ENCODE measurements around the gene SUGCT.

Gene SUGCT

DNA sequence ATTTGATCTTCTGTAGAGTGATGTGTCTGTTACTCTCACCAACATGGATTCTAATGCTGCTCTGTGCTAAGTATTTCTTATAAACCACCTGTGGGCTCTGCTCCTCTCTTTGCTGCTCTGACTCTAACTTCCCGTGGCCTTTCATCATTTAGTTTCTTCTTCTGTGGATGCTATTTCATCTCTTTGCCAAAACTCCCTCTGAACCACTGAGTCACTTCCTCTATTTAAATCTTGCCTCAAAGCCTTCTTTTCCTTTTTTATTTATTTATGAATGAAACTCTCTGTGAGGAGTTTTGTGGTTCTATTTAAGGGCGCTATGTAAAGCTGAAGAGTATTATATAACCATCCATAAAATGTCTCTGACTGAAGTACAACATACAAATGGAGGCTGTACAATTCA is 538.5 kb downstream of the SUGCT start:
- TF ChIP-seq, protein P1, sequence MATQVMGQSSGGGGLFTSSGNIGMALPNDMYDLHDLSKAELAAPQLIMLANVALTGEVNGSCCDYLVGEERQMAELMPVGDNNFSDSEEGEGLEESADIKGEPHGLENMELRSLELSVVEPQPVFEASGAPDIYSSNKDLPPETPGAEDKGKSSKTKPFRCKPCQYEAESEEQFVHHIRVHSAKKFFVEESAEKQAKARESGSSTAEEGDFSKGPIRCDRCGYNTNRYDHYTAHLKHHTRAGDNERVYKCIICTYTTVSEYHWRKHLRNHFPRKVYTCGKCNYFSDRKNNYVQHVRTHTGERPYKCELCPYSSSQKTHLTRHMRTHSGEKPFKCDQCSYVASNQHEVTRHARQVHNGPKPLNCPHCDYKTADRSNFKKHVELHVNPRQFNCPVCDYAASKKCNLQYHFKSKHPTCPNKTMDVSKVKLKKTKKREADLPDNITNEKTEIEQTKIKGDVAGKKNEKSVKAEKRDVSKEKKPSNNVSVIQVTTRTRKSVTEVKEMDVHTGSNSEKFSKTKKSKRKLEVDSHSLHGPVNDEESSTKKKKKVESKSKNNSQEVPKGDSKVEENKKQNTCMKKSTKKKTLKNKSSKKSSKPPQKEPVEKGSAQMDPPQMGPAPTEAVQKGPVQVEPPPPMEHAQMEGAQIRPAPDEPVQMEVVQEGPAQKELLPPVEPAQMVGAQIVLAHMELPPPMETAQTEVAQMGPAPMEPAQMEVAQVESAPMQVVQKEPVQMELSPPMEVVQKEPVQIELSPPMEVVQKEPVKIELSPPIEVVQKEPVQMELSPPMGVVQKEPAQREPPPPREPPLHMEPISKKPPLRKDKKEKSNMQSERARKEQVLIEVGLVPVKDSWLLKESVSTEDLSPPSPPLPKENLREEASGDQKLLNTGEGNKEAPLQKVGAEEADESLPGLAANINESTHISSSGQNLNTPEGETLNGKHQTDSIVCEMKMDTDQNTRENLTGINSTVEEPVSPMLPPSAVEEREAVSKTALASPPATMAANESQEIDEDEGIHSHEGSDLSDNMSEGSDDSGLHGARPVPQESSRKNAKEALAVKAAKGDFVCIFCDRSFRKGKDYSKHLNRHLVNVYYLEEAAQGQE (IDR thresholded peaks at IDR 0.05; ENCODE audit: insufficient read depth in 1 of 2, low read depth in 2 of 2, low read length in 2 of 2) = no peak
- no peak for TF ChIP-seq POLR2AphosphoS5 (IDR thresholded peaks at IDR 0.05; ENCODE audit: low read depth, low read length)
- no peak for TF ChIP-seq SIN3A (IDR thresholded peaks at IDR 0.05; ENCODE audit: borderline replicate concordance, insufficient read depth, low read length)
- TF ChIP-seq FOXP2 (optimal IDR thresholded peaks at IDR 0.05; ENCODE audit: borderline replicate concordance, extremely low read depth, extremely low read length, insufficient read depth) = no peak
- no peak for TF ChIP-seq TAF1 (IDR thresholded peaks at IDR 0.05; ENCODE audit: borderline replicate concordance, insufficient read depth, low read length)

DNA sequence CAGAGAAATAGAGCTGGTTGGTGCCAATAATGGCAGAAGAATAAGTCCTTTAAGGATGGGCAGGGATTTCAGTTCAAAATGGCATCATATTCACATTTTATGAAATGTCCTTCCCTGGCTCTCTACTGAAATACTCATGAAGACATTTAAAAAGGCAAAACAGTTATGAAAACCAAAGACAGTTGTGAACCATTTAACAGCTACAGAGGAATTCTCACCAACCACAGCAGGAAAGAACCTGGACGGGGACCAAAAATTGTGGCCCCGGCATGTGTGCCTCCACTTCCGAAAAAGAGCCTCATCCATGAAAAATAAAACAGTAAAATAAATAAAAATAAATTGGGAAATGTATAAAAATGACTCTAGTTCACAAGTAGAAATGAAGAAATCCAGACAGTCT is 539.5 kb downstream of the SUGCT start:
- TF ChIP-seq, protein P1 (IDR thresholded peaks at IDR 0.05; ENCODE audit: insufficient read depth in 1 of 2, low read depth in 2 of 2, low read length in 2 of 2) = no peak
- TF ChIP-seq POLR2AphosphoS5 (IDR thresholded peaks at IDR 0.05; ENCODE audit: low read depth, low read length) (no peak), FOXP2 (optimal IDR thresholded peaks at IDR 0.05; ENCODE audit: borderline replicate concordance, extremely low read depth, extremely low read length, insufficient read depth) (no peak), SIN3A (IDR thresholded peaks at IDR 0.05; ENCODE audit: borderline replicate concordance, insufficient read depth, low read length) (no peak), TAF1 (IDR thresholded peaks at IDR 0.05; ENCODE audit: borderline replicate concordance, insufficient read depth, low read length) (no peak)

DNA sequence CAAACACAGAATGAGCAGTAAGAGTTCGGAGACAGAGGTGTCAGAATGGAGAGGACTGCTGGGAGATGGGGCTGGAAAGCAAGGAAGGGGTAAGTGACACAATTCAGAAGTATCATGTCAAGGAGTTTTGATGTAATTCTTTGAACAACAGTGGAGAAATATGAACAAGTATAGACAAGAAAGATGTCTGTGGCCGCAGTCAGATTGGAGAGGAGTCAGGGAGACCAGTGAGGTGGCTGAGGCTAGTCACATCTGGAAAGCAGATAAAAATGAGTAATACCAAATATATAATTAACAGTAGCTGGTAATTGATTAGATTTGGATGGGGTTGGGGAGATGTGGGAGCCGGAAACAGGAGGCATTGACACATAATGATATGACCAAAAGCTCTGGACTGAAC is 540.9 kb downstream of the SUGCT start:
- TF ChIP-seq TAF1 (IDR thresholded peaks at IDR 0.05; ENCODE audit: borderline replicate concordance, insufficient read depth, low read length) (no peak), POLR2AphosphoS5 (IDR thresholded peaks at IDR 0.05; ENCODE audit: low read depth, low read length) (no peak), SIN3A (IDR thresholded peaks at IDR 0.05; ENCODE audit: borderline replicate concordance, insufficient read depth, low read length) (no peak), FOXP2 (optimal IDR thresholded peaks at IDR 0.05; ENCODE audit: borderline replicate concordance, extremely low read depth, extremely low read length, insufficient read depth) (no peak)
- TF ChIP-seq, protein P1 (IDR thresholded peaks at IDR 0.05; ENCODE audit: insufficient read depth in 1 of 2, low read depth in 2 of 2, low read length in 2 of 2) = no peak

DNA sequence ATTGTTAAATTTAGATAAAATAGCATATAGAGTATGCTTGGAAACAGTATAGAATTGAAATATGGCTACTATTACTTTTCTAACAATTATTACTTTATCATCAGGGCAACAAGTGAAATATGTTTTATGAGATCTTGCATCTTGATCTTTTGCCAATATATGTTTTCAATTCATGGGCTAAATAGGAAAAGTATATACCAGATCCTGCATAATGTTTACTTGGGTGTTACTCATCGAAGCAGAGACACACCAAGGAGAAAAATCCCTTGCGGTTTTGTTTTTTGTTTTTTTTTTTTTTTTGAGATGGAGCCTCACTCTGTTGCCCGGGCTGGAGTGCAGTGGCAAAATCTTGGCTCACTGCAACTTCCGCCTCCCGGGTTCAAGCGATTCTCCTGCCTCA is 541.4 kb downstream of the SUGCT start:
- TF ChIP-seq POLR2AphosphoS5 (IDR thresholded peaks at IDR 0.05; ENCODE audit: low read depth, low read length) = no peak
- no peak for TF ChIP-seq SIN3A (IDR thresholded peaks at IDR 0.05; ENCODE audit: borderline replicate concordance, insufficient read depth, low read length)
- TF ChIP-seq, protein P1 (IDR thresholded peaks at IDR 0.05; ENCODE audit: insufficient read depth in 1 of 2, low read depth in 2 of 2, low read length in 2 of 2) = no peak
- no peak for TF ChIP-seq TAF1 (IDR thresholded peaks at IDR 0.05; ENCODE audit: borderline replicate concordance, insufficient read depth, low read length)
- no peak for TF ChIP-seq FOXP2 (optimal IDR thresholded peaks at IDR 0.05; ENCODE audit: borderline replicate concordance, extremely low read depth, extremely low read length, insufficient read depth)

DNA sequence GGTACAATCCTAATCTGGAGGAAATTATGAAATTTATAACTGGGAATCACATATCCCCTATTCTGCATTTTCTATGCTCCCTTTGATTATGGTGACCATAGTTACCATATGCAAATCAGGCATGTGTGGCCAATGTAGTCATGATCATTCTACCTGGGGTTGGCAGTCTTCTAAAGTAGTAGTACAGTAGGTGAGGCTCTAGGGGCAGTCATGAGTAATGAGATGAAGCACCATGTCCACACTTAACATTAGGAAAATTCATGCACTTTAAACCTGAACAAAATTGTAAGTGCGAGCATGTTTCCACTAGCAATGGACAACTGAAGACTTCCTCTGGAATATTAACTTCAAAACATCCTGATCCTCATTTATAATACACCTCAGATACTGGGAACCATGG is 545.9 kb downstream of the SUGCT start:
- TF ChIP-seq POLR2AphosphoS5 (IDR thresholded peaks at IDR 0.05; ENCODE audit: low read depth, low read length) (no peak), FOXP2 (optimal IDR thresholded peaks at IDR 0.05; ENCODE audit: borderline replicate concordance, extremely low read depth, extremely low read length, insufficient read depth) (no peak), TAF1 (IDR thresholded peaks at IDR 0.05; ENCODE audit: borderline replicate concordance, insufficient read depth, low read length) (no peak), SIN3A (IDR thresholded peaks at IDR 0.05; ENCODE audit: borderline replicate concordance, insufficient read depth, low read length) (no peak)
- TF ChIP-seq, protein P1 (IDR thresholded peaks at IDR 0.05; ENCODE audit: insufficient read depth in 1 of 2, low read depth in 2 of 2, low read length in 2 of 2) = no peak
